ENCODE measurements around the gene SFMBT2. TPM values are rescaled to one million over a fixed set of nuclear protein-coding genes. Genes with fewer than 3 reads are reported as not detected.

Gene SFMBT2
- total and polyA plus RNA-seq, 2 of the 4 experiments (the other 2 are of a cell fraction): 0.70 to 1.3 TPM

DNA sequence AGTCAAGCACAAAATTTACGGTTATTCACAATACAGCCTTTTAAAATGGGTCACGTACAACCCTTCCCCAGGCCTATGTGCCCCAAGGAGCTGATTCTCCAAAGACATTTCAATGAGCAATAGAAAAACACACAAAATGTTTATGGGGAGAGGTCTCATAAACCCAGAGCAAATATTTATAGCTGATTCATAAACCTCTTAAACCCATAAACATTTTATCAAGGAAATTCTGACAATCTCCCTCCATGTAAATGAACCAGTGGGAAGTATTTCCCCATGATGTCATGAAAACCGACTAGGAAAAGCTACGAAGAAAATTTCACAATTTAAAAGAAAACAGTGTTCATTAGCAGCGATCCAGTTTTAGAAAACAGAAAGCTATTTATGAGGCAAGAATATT, 36.0 kb downstream of the SFMBT2 start:
- dilution Hi-C loops (cut with HindIII; ENCODE audit: low sequenced_read_pairs, unreplicated experiment) (no loop called here), intact Hi-C loops (cut with micrococcal nuclease) (no loop called here), in situ Hi-C loops (cut with MboI; ENCODE audit: low sequenced_read_pairs) (no loop called here)
- Histone ChIP-seq H2BK20ac (ENCODE audit: low read depth, low read length) (no peak overlapping the region), H3K36me3 (ENCODE audit: control insufficient read depth, insufficient read depth, low read length) (no peaks in the 10 kb centered on the region), H3K9ac (ENCODE audit: low read depth, low read length) (no peak overlapping the region), H3K14ac (replicated peaks; ENCODE audit: low read depth, low read length) (no peak overlapping the region), H3K79me1 (ENCODE audit: low read depth in 1 of 2, low read length in 2 of 2) (no peaks in the 10 kb centered on the region), H3K27ac (ENCODE audit: insufficient read depth, low read length) (no peak overlapping the region), H2BK15ac (ENCODE audit: low read depth, low read length) (no peak overlapping the region), H3K9me1 (ENCODE audit: insufficient read depth, low read length) (peaks cover 2% of the 10 kb centered on the region; the same call in 1 of the 2 replicates), H4K91ac (ENCODE audit: insufficient read depth, low read depth, low read length) (no peak overlapping the region), H3K4me1 (ENCODE audit: control insufficient read depth, insufficient read depth, low read length) (no peaks in the 10 kb centered on the region), H3K23ac (ENCODE audit: low read depth, low read length) (no peak overlapping the region), H3K56ac (ENCODE audit: extremely low read depth, insufficient read depth, low read length) (no peak overlapping the region), H4K8ac (ENCODE audit: low read depth in 2 of 2, low read length in 2 of 2) (no peak overlapping the region), H3K4me3 (ENCODE audit: insufficient read depth, low read depth, low read length) (no peak overlapping the region), H3K27me3 (ENCODE audit: control insufficient read depth, insufficient read depth, low read length) (no peaks in the 10 kb centered on the region), H4K20me1 (ENCODE audit: insufficient read depth, low read length) (no peaks in the 10 kb centered on the region), H4K5ac (ENCODE audit: low read depth, low read length) (no peak overlapping the region), H3K4ac (ENCODE audit: low read depth, low read length) (no peak overlapping the region), H2BK5ac (ENCODE audit: low read depth, low read length, poor library complexity, severe bottlenecking) (no peak overlapping the region), H3K18ac (ENCODE audit: low read depth, low read length) (no peak overlapping the region), H2AK9ac (replicated peaks; ENCODE audit: low read depth, low read length, poor library complexity) (no peak overlapping the region), H3K9me3 (ENCODE audit: control insufficient read depth, insufficient read depth, low read length) (peaks cover 3% of the 10 kb centered on the region; the same call in 1 of the 2 replicates), H2AFZ (replicated peaks; ENCODE audit: low read length, poor library complexity) (no peak overlapping the region), H2AK5ac (ENCODE audit: low read depth, low read length) (no peak overlapping the region), H2BK120ac (ENCODE audit: low read depth, low read length) (no peak overlapping the region), H3K4me2 (ENCODE audit: low read depth, low read length) (no peak overlapping the region)
- no peak for DNase-seq
- ChIA-PET POLR2A (ENCODE audit: unreplicated experiment) (no interaction called here), CTCF (interaction anchor here (0.5 kb wide), 1 partner anchor 1737 kb away, joined by 3 read pairs; no protein-coding TSS in a partner anchor)
- BruUV-seq (replicated peaks): no TSS peak
- TF ChIP-seq CEBPB (IDR thresholded peaks at IDR 0.05; ENCODE audit: low read depth, low read length) (no peak), POLR2A (IDR thresholded peaks at IDR 0.05; ENCODE audit: low read depth, low read length) (no peak), CHD1 (IDR thresholded peaks at IDR 0.05; ENCODE audit: low read depth, low read length) (no peak), MAFK (IDR thresholded peaks at IDR 0.05; ENCODE audit: low read depth, low read length) (no peak), RFX5 (IDR thresholded peaks at IDR 0.05; ENCODE audit: low read depth, low read length) (no peak), NFE2L2 (IDR thresholded peaks at IDR 0.05; ENCODE audit: low read depth, low read length) (no peak), MAZ (IDR thresholded peaks at IDR 0.05; ENCODE audit: borderline replicate concordance, low read depth, low read length) (no peak), FOS (IDR thresholded peaks at IDR 0.05; ENCODE audit: low read depth, low read length) (no peak), RCOR1 (IDR thresholded peaks at IDR 0.05; ENCODE audit: insufficient replicate concordance, low read length) (no peak), ELK1 (IDR thresholded peaks at IDR 0.05; ENCODE audit: borderline replicate concordance, low read depth, low read length) (no peak), BHLHE40 (IDR thresholded peaks at IDR 0.05; ENCODE audit: low read depth, low read length) (no peak), USF2 (IDR thresholded peaks at IDR 0.05; ENCODE audit: low read depth, low read length) (no peak), RAD21 (IDR thresholded peaks at IDR 0.05; ENCODE audit: low read length) (no peak), MXI1 (IDR thresholded peaks at IDR 0.05; ENCODE audit: borderline replicate concordance, low read depth, low read length) (no peak), SMC3 (IDR thresholded peaks at IDR 0.05; ENCODE audit: low read depth, low read length) (no peak)
- TF ChIP-seq, protein P1, sequence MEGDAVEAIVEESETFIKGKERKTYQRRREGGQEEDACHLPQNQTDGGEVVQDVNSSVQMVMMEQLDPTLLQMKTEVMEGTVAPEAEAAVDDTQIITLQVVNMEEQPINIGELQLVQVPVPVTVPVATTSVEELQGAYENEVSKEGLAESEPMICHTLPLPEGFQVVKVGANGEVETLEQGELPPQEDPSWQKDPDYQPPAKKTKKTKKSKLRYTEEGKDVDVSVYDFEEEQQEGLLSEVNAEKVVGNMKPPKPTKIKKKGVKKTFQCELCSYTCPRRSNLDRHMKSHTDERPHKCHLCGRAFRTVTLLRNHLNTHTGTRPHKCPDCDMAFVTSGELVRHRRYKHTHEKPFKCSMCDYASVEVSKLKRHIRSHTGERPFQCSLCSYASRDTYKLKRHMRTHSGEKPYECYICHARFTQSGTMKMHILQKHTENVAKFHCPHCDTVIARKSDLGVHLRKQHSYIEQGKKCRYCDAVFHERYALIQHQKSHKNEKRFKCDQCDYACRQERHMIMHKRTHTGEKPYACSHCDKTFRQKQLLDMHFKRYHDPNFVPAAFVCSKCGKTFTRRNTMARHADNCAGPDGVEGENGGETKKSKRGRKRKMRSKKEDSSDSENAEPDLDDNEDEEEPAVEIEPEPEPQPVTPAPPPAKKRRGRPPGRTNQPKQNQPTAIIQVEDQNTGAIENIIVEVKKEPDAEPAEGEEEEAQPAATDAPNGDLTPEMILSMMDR (conservative IDR thresholded peaks at IDR 0.05; ENCODE audit: low read depth, low read length): no peak
- no CpG with 5 or more reads among the region's 5 CpGs for WGBS, 2 experiments (ENCODE audit: extremely low coverage in 2 of 2, insufficient read length in 1 of 2)
- no peak for ATAC-seq (ENCODE audit: low read depth)

All from IMR-90 (cell line).